BJ (cell line): Measurements from ENCODE around the gene TBXT. TPM values are rescaled to one million over a fixed set of nuclear protein-coding genes. Genes with fewer than 3 reads are reported as not detected.

Experiments
- CTCF ChIA-PET: fragments of 350-600 bp; formaldehyde crosslinking; extraction: SDS; loops from one replicate; lab custom pipeline; 2021; ENCODE audit warnings: antibody characterized with exemption, inconsistent platforms; lab: Yijun Ruan, JAX
- POLR2A ChIA-PET: fragments of 300-600 bp; sonication (Branson Sonifier 250); formaldehyde crosslinking; extraction: SDS; loops from one replicate; lab custom pipeline; 2021; ENCODE audit warnings: antibody characterized with exemption; lab: Charles Lee
- DNase-seq: peaks from one replicate; pipeline ENCODE4 v3.0.0-alpha.2; 2011; ENCODE audit warnings: low read depth
- H3K27me3 ChIP-seq: 2 replicates; pipeline ENCODE4 v1.6.0; 2011; ENCODE audit warnings: low read length; ENCODE audit not compliant: control insufficient read depth, insufficient read depth
- H3K36me3 ChIP-seq: 2 replicates; pipeline ENCODE4 v1.5.1; 2011; ENCODE audit warnings: low read length; ENCODE audit not compliant: control insufficient read depth, insufficient read depth
- H3K4me3 ChIP-seq: 2 replicates; pipeline ENCODE4 v1.5.1; 2011; ENCODE audit warnings: low read depth, mild to moderate bottlenecking, control low read depth, low read length
- CTCF ChIP-seq: IDR thresholded peaks from 2 replicates; pipeline ENCODE4 v1.5.1; 2011; ENCODE audit warnings: low read depth, mild to moderate bottlenecking, control low read depth, inconsistent platforms, low read length, moderate library complexity; ENCODE audit not compliant: insufficient read depth
- polyA minus RNA-seq: library from RNA; depleted of rRNA, polyadenylated mRNA; stranded (reverse); fragments of >200 nt; gene quantifications from 2 replicates; pipeline ENCODE4 v1.2.3, GENCODE V29; 2011; rRNA and poly(A)+ RNA removed
- polyA plus RNA-seq: library from polyadenylated mRNA; depleted of rRNA; stranded (reverse); fragments of >200 nt; gene quantifications from 2 replicates; pipeline ENCODE4 v1.2.3, GENCODE V29; 2011; rRNA removed

The TBXT gene, protein sequence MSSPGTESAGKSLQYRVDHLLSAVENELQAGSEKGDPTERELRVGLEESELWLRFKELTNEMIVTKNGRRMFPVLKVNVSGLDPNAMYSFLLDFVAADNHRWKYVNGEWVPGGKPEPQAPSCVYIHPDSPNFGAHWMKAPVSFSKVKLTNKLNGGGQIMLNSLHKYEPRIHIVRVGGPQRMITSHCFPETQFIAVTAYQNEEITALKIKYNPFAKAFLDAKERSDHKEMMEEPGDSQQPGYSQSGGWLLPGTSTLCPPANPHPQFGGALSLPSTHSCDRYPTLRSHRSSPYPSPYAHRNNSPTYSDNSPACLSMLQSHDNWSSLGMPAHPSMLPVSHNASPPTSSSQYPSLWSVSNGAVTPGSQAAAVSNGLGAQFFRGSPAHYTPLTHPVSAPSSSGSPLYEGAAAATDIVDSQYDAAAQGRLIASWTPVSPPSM
- polyA plus RNA-seq, result not detected in 2 replicates
- not detected in 2 replicates for polyA minus RNA-seq

GRCh38 chr6:166167801-166168615, at the start of gene TBXT:
Gene TBXT (minus strand): TSS chr6:166167851. CDS start chr6:166167591, 260 bp downstream.
- Histone ChIP-seq H3K27me3 (peaks cover 8% of the 10 kb centered on the region), H3K36me3 (no peaks in the 10 kb centered on the region), H3K4me3 (no peak within 1 kb of the TSS)
- TF ChIP-seq CTCF, result no peak
- ChIA-PET CTCF (no interaction called here), POLR2A (no interaction called here)
- no peak for DNase-seq

DNA sequence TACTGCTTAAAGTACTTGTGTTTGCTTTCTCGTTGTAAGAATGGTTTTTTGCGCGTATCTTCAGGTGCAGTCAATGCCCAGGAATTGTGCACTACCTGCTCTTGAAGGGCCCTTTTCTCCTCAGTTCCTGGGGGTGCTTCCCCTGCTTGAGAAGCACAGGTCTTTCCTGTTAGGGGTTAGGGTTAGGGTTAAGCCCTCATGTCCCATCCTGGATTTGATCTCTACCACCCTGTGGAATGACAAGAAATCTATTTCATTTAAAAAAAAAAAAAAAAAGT, 39.6 kb upstream of the TBXT start:
- TF ChIP-seq CTCF, result no peak
- DNase-seq, result no peak
- POLR2A ChIA-PET, result no interaction called here
- no peaks in the 10 kb centered on the region for H3K27me3 ChIP-seq
- CTCF ChIA-PET, result no interaction called here
- H3K4me3 ChIP-seq, result no peak overlapping the region
- no peaks in the 10 kb centered on the region for H3K36me3 ChIP-seq

- Histone ChIP-seq H3K27me3 (no peaks in the 10 kb centered on the region), H3K36me3 (no peaks in the 10 kb centered on the region), H3K4me3 (no peak overlapping the region)
- ChIA-PET POLR2A (no interaction called here), CTCF (no interaction called here)
- no peak for DNase-seq
- TF ChIP-seq CTCF, result no peak
These were observed 39.0 kb upstream of the TBXT start for GRCh38 chr6:166206510-166207283.

GRCh38 chr6:166206066-166206465, 38.4 kb upstream of the TBXT start:
- H3K27me3 ChIP-seq, result no peaks in the 10 kb centered on the region
- no peak for DNase-seq
- no peak for TF ChIP-seq CTCF
- no peak overlapping the region for H3K4me3 ChIP-seq
- ChIA-PET CTCF (no interaction called here), POLR2A (no interaction called here)
- H3K36me3 ChIP-seq, result no peaks in the 10 kb centered on the region
